SK-N-SH (cell line): ENCODE measurements around the gene KRT23. TPM values are rescaled to one million over a fixed set of nuclear protein-coding genes. Genes with fewer than 3 reads are reported as not detected.

ENCODE experiments used
- CTCF ChIA-PET: fragments of 300-600, 350-600 bp; formaldehyde crosslinking; extraction: SDS; loops from one replicate; lab custom pipeline; 2021; lab: Yijun Ruan, JAX
- POLR2A ChIA-PET: fragments of 350-600 bp; sonication (Branson Sonifier 250); formaldehyde crosslinking; extraction: SDS; loops from one replicate; lab custom pipeline; 2020; ENCODE audit warnings: antibody characterized with exemption, inconsistent platforms; lab: Yijun Ruan, JAX
- DNase-seq: peaks from one replicate; pipeline ENCODE4 v3.0.0; 2012
- H2AFZ ChIP-seq: fragments of 200-600 bp; sonication (generic); 2 replicates; pipeline ENCODE4 v1.8.1; 2016; ENCODE audit warnings: antibody characterized with exemption, mild to moderate bottlenecking, low read depth
- H3F3A ChIP-seq: fragments of 200-600 bp; sonication (generic); replicated peaks from 2 replicates; pipeline ENCODE3; 2016; ENCODE audit warnings: antibody characterized with exemption, mild to moderate bottlenecking; ENCODE audit not compliant: insufficient read depth
- H3K27ac ChIP-seq, 2 experiments: fragments of 200-500 bp in 1 of 2; fragments of 200-600 bp in 1 of 2; sonication (Bioruptor generic) in 1 of 2; sonication (generic), shearing (Covaris generic) in 1 of 2; 2 replicates each; pipeline versions ENCODE4 v1.5.1 to v1.6.1; 2014 to 2016; ENCODE audit warnings: low read depth in 2 of 2, inconsistent platforms in 1 of 2, low read length in 1 of 2, mild to moderate bottlenecking in 1 of 2, mixed read lengths in 1 of 2
- H3K27me3 ChIP-seq: fragments of 200-600 bp; sonication (generic), shearing (Covaris generic); 2 replicates; pipeline ENCODE4 v1.6.1; 2016; ENCODE audit warnings: mixed run types; ENCODE audit not compliant: insufficient read depth
- H3K36me3 ChIP-seq, 2 experiments: fragments of 200-500 bp in 1 of 2; fragments of 200-600 bp in 1 of 2; sonication (Bioruptor generic) in 1 of 2; sonication (generic) in 1 of 2; replicated peaks in 1 of 2; 2 replicates each; pipeline versions ENCODE3 to v1.5.1; 2014 to 2016; ENCODE audit warnings: low read length in 1 of 2, mild to moderate bottlenecking in 1 of 2; ENCODE audit not compliant: insufficient read depth in 2 of 2, control insufficient read depth in 1 of 2
- H3K4me1 ChIP-seq, 2 experiments: fragments of 200-500 bp in 1 of 2; fragments of 200-600 bp in 1 of 2; sonication (Bioruptor generic) in 1 of 2; sonication (generic), shearing (Covaris generic) in 1 of 2; 2 replicates each; pipeline versions ENCODE4 v1.5.1 to v1.6.1; 2014 to 2016; ENCODE audit warnings: low read depth in 1 of 2, low read length in 1 of 2, mixed run types in 1 of 2; ENCODE audit not compliant: insufficient read depth in 2 of 2, control insufficient read depth in 1 of 2
- H3K4me2 ChIP-seq: fragments of 200-600 bp; sonication (generic), shearing (Covaris generic); 2 replicates; pipeline ENCODE4 v1.6.1; 2017; ENCODE audit warnings: mixed run types
- H3K4me3 ChIP-seq, 2 experiments: fragments of 200-500 bp in 1 of 2; fragments of 200-600 bp in 1 of 2; sonication (Bioruptor generic) in 1 of 2; sonication (generic), shearing (Covaris generic) in 1 of 2; 2 replicates each; pipeline versions ENCODE4 v1.5.1 to v1.8.1; 2014 to 2016; ENCODE audit warnings: low read depth in 2 of 2, inconsistent platforms in 1 of 2, low read length in 1 of 2, mild to moderate bottlenecking in 1 of 2, mixed read lengths in 1 of 2, moderate library complexity in 1 of 2
- H3K79me2 ChIP-seq: fragments of 200-600 bp; sonication (generic); 2 replicates; pipeline ENCODE4 v1.8.1; 2017; ENCODE audit warnings: mild to moderate bottlenecking; ENCODE audit not compliant: insufficient read depth
- H3K9ac ChIP-seq: fragments of 200-600 bp; sonication (generic); 2 replicates; pipeline ENCODE4 v1.6.1; 2017; ENCODE audit warnings: mixed run types
- H3K9me2 ChIP-seq: fragments of 200-600 bp; sonication (generic); 2 replicates; pipeline ENCODE4 v1.6.1; 2017; ENCODE audit warnings: mixed run types
- H3K9me3 ChIP-seq: fragments of 200-600 bp; sonication (generic); 2 replicates; pipeline ENCODE4 v1.6.1; 2017; ENCODE audit warnings: mixed run types, mild to moderate bottlenecking, moderate library complexity
- H4K20me1 ChIP-seq: fragments of 200-600 bp; sonication (generic); 2 replicates; pipeline ENCODE4 v1.6.1; 2017; ENCODE audit warnings: mild to moderate bottlenecking, mixed run types; ENCODE audit not compliant: insufficient read depth
- EP300 ChIP-seq, 2 experiments: IDR thresholded peaks; 2 replicates each; pipeline versions ENCODE4 v1.4.0 to v1.6.1; 2012; ENCODE audit warnings: borderline replicate concordance in 1 of 2, low read depth in 1 of 2, low read length in 1 of 2
- EZH2phosphoT487 ChIP-seq: fragments of 200-600 bp; sonication (generic); IDR thresholded peaks from 2 replicates; pipeline ENCODE4 v1.6.1; 2017; ENCODE audit warnings: low read depth, mixed run types, mild to moderate bottlenecking, antibody characterized with exemption, moderate library complexity, borderline replicate concordance
- GABPA ChIP-seq: IDR thresholded peaks from 2 replicates; pipeline ENCODE4 v1.4.0; 2012; ENCODE audit warnings: low read depth, mild to moderate bottlenecking
- JUND ChIP-seq: IDR thresholded peaks from 2 replicates; pipeline ENCODE4 v1.4.0; 2012
- MEF2A ChIP-seq: IDR thresholded peaks from 2 replicates; pipeline ENCODE4 v1.4.0; 2012; ENCODE audit warnings: low read depth, borderline replicate concordance
- MXI1 ChIP-seq: IDR thresholded peaks from 2 replicates; pipeline ENCODE4 v1.6.1; 2012; ENCODE audit warnings: mild to moderate bottlenecking, low read depth, low read length, improper control_type of control experiment
- NFIC ChIP-seq: IDR thresholded peaks from 2 replicates; pipeline ENCODE4 v1.4.0; 2012; ENCODE audit warnings: borderline replicate concordance
- NRF1 ChIP-seq: IDR thresholded peaks from 2 replicates; pipeline ENCODE4 v1.6.1; 2012; ENCODE audit warnings: low read depth, mild to moderate bottlenecking, low read length
- POLR2AphosphoS5 ChIP-seq: IDR thresholded peaks from 2 replicates; pipeline ENCODE4 v1.6.1; 2012; ENCODE audit warnings: low read depth, low read length
- RAD21 ChIP-seq: IDR thresholded peaks from 2 replicates; pipeline ENCODE4 v1.6.1; 2012; ENCODE audit warnings: mild to moderate bottlenecking, low read length
- RCOR1 ChIP-seq: fragments of 150-350 bp; IDR thresholded peaks from 2 replicates; pipeline ENCODE4 v1.6.1; 2017; ENCODE audit warnings: antibody characterized with exemption, low read length
- RFX5 ChIP-seq: IDR thresholded peaks from 2 replicates; pipeline ENCODE4 v1.6.1; 2012; ENCODE audit warnings: mild to moderate bottlenecking, improper control_type of control experiment, low read length
- SIN3A ChIP-seq: IDR thresholded peaks from 2 replicates; pipeline ENCODE4 v1.6.1; 2012; ENCODE audit warnings: low read depth, mild to moderate bottlenecking, low read length, moderate library complexity, borderline replicate concordance
- SMC3 ChIP-seq: IDR thresholded peaks from 2 replicates; pipeline ENCODE4 v1.6.1; 2012; ENCODE audit warnings: low read depth, low read length, improper control_type of control experiment
- TEAD4 ChIP-seq: IDR thresholded peaks from 2 replicates; pipeline ENCODE4 v1.4.0; 2012; ENCODE audit warnings: mild to moderate bottlenecking, borderline replicate concordance; ENCODE audit not compliant: insufficient read depth
- WGBS: methylation state at CpG from one replicate; pipeline ENCODE4 v1.1.6; 2017; ENCODE audit warnings: low lambda C conversion rate; 5-methylcytosine and 5-hydroxymethylcytosine counted together
- polyA plus RNA-seq, 3 experiments: library from polyadenylated mRNA; depleted of rRNA; stranded (reverse); fragments of >200 nt; gene quantifications; 2 replicates each; pipeline ENCODE4 v1.2.3, GENCODE V29; 2012
- TF ChIP-seq, protein P1 (sequence below): IDR thresholded peaks from 2 replicates; pipeline ENCODE4 v1.4.0; 2012; ENCODE audit warnings: low read depth
- TF ChIP-seq, protein P2 (sequence below): IDR thresholded peaks from 2 replicates; pipeline ENCODE4 v1.4.0; 2012; ENCODE audit warnings: low read depth, borderline replicate concordance
- TF ChIP-seq, protein P3 (sequence below): IDR thresholded peaks from 2 replicates; pipeline ENCODE4; 2012

The KRT23 gene
- polyA plus RNA-seq, 1 of the 3 experiments (the other 2 are of a cell fraction): not detected

DNA sequence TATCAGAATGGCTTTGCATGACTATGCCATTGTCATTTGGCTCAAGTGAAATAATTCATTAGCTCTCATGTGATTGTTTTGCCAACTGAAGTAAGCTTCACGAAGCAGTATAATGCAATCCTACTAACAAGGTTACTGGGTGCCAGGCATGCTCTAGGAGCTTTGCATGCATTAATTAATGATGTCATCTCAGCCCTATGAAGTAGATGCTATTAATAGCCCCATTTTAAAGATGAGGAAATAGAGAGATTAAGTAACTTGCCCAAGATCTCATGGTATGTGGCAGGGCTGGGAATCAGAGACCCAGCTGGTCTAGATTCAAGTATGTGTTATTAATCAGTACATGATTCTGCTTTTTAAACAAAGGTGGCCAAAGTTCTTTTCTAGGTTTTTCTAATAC, 15.2 kb upstream of the KRT23 start:
- no peak overlapping the region for H2AFZ ChIP-seq
- H4K20me1 ChIP-seq: no peaks in the 10 kb centered on the region
- peaks cover 0 to 5% of the 10 kb centered on the region in 2 experiments; a peak in 1 of 4 replicates for H3K4me1 ChIP-seq
- no peak overlapping the region for H3K9ac ChIP-seq
- H3K9me2 ChIP-seq: no peaks in the 10 kb centered on the region
- no peaks in the 10 kb centered on the region for H3K79me2 ChIP-seq
- POLR2A ChIA-PET: no interaction called here
- no peaks in the 10 kb centered on the region for H3K9me3 ChIP-seq
- H3K27me3 ChIP-seq: peaks cover 25% of the 10 kb centered on the region; the same call in 1 of the 2 replicates
- no peak overlapping the region for H3K27ac ChIP-seq
- no peak overlapping the region for H3K4me2 ChIP-seq
- 18% methylated on average over 1 of the region's 1 CpG for WGBS
- no peak overlapping the region for H3K4me3 ChIP-seq
- no peak for DNase-seq
- no peaks in the 10 kb centered on the region for H3K36me3 ChIP-seq
- CTCF ChIA-PET: interaction anchor here (0.7 to 1.1 kb wide), 3 partner anchors 11 to 710 kb away, joined by 3 read pairs; no protein-coding TSS in a partner anchor
- H3F3A ChIP-seq: no peaks in the 10 kb centered on the region
- TF ChIP-seq POLR2AphosphoS5 (no peak), SIN3A (no peak), MXI1 (no peak), NFIC (no peak), EZH2phosphoT487 (no peak), EP300 (IDR thresholded peaks at IDR 0.05; ENCODE audit: borderline replicate concordance in 1 of 2, low read depth in 1 of 2, low read length in 1 of 2) (no peak), RCOR1 (no peak), TEAD4 (no peak), GABPA (no peak), RFX5 (no peak), MEF2A (no peak), RAD21 (no peak), SMC3 (no peak), JUND (no peak), NRF1 (no peak)
- TF ChIP-seq, protein P1, sequence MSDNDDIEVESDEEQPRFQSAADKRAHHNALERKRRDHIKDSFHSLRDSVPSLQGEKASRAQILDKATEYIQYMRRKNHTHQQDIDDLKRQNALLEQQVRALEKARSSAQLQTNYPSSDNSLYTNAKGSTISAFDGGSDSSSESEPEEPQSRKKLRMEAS: no peak
- TF ChIP-seq, protein P2, sequence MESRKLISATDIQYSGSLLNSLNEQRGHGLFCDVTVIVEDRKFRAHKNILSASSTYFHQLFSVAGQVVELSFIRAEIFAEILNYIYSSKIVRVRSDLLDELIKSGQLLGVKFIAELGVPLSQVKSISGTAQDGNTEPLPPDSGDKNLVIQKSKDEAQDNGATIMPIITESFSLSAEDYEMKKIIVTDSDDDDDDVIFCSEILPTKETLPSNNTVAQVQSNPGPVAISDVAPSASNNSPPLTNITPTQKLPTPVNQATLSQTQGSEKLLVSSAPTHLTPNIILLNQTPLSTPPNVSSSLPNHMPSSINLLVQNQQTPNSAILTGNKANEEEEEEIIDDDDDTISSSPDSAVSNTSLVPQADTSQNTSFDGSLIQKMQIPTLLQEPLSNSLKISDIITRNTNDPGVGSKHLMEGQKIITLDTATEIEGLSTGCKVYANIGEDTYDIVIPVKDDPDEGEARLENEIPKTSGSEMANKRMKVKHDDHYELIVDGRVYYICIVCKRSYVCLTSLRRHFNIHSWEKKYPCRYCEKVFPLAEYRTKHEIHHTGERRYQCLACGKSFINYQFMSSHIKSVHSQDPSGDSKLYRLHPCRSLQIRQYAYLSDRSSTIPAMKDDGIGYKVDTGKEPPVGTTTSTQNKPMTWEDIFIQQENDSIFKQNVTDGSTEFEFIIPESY: no peak
- TF ChIP-seq, protein P3, sequence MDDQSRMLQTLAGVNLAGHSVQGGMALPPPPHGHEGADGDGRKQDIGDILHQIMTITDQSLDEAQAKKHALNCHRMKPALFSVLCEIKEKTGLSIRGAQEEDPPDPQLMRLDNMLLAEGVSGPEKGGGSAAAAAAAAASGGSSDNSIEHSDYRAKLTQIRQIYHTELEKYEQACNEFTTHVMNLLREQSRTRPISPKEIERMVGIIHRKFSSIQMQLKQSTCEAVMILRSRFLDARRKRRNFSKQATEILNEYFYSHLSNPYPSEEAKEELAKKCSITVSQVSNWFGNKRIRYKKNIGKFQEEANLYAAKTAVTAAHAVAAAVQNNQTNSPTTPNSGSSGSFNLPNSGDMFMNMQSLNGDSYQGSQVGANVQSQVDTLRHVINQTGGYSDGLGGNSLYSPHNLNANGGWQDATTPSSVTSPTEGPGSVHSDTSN: no peak
- TF ChIP-seq, all 33 proteins: peak for 0
